K562 (cell line): Measurements from ENCODE around the gene FOXN3.

Experiments
- MYBL2 ChIP-seq, 2 experiments: fragments of 450-650 bp in 1 of 2; sonication (generic) in 1 of 2; formaldehyde crosslinking in 1 of 2; IDR thresholded peaks; 2 replicates each; pipeline versions ENCODE4 v1.6.1 to v1.8.1; 2017 to 2022; ENCODE audit warnings: borderline replicate concordance in 1 of 2, inconsistent platforms in 1 of 2, low read depth in 1 of 2, mild to moderate bottlenecking in 1 of 2, missing genetic modification reagents in 1 of 2, moderate library complexity in 1 of 2
- PCBP2 ChIP-seq: fragments of 200-400 bp; formaldehyde crosslinking; IDR thresholded peaks from 2 replicates; pipeline ENCODE4 v1.6.1; 2018; ENCODE audit warnings: low read length, low read depth, mild to moderate bottlenecking, moderate library complexity; ENCODE audit not compliant: poor library complexity, severe bottlenecking
- PTRF ChIP-seq: fragments of 450-650 bp; IDR thresholded peaks from 2 replicates; pipeline ENCODE4 v1.6.1; 2016; ENCODE audit warnings: mild to moderate bottlenecking, missing genetic modification characterization, missing compliant biosample characterization
- TEAD4 ChIP-seq, 2 experiments: sonication (generic) in 1 of 2; formaldehyde crosslinking in 1 of 2; IDR thresholded peaks; 2 replicates each; pipeline versions ENCODE4 v1.6.1 to v1.8.0; 2012 to 2022; ENCODE audit warnings: borderline replicate concordance in 1 of 2, inconsistent platforms in 1 of 2, low read length in 1 of 2, mild to moderate bottlenecking in 1 of 2, missing genetic modification reagents in 1 of 2
- YY1 ChIP-seq, 3 experiments: IDR thresholded peaks; 2 replicates each; pipeline ENCODE4 v1.6.1; 2011; ENCODE audit warnings: low read length in 2 of 3, mild to moderate bottlenecking in 2 of 3, moderate library complexity in 2 of 3, borderline replicate concordance in 1 of 3, control low read depth in 1 of 3, low read depth in 1 of 3; ENCODE audit not compliant: insufficient read depth in 3 of 3, insufficient replicate concordance in 2 of 3, control insufficient read depth in 1 of 3, insufficient read length in 1 of 3; ENCODE audit errors: extremely low read depth in 1 of 3
- ZBTB7A ChIP-seq: IDR thresholded peaks from 2 replicates; pipeline ENCODE4 v1.6.1; 2011; ENCODE audit warnings: low read depth, mild to moderate bottlenecking, low read length, moderate library complexity, borderline replicate concordance; ENCODE audit not compliant: control insufficient read depth
- ZNF121 ChIP-seq: sonication (generic); formaldehyde crosslinking; conservative IDR thresholded peaks from 2 replicates; pipeline ENCODE4 v1.8.0; 2022; ENCODE audit warnings: missing genetic modification reagents
- ZNF311 ChIP-seq: fragments of 250-450 bp; sonication (Bioruptor Pico); IDR thresholded peaks from 2 replicates; pipeline ENCODE4 v1.4.0; 2020; ENCODE audit warnings: mild to moderate bottlenecking, moderate library complexity
- TF ChIP-seq, protein P1 (sequence below), 3 experiments: IDR thresholded peaks in 2 of 3; conservative IDR thresholded peaks in 1 of 3; 2 replicates each; pipeline ENCODE4 v1.5.1; 2011 to 2012; ENCODE audit warnings: low read length in 3 of 3, mild to moderate bottlenecking in 3 of 3, control low read depth in 2 of 3, improper control_type of control experiment in 1 of 3, inconsistent platforms in 1 of 3, low read depth in 1 of 3, mixed read lengths in 1 of 3, moderate library complexity in 1 of 3; ENCODE audit not compliant: insufficient read depth in 2 of 3
- TF ChIP-seq, protein P2 (sequence below): fragments of 250-450 bp; sonication (Bioruptor Pico); IDR thresholded peaks from 2 replicates; pipeline ENCODE4 v1.8.0; 2021; ENCODE audit warnings: borderline replicate concordance, mild to moderate bottlenecking, moderate library complexity; ENCODE audit not compliant: poor library complexity, severe bottlenecking

DNA sequence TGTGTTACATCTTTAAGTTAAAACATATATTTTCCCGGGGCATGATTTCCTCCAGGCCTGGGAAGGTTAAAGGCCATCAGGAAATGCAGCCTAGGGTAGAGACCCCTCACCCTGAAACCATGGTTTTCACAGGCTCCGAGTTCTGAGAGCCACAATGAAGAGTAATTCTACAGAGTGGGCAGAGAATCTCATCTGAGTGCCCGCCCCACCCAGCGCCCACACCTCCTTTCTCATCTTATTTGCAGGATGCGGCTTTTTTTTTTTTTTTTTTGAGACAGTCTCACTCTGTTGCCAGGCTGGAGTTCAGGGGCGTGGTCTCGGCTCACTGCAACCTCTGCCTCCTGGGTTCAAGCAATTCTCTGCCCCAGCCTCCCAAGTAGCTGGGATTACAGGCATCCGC lies 170.7 kb downstream of the FOXN3 start:
- TF ChIP-seq MYBL2 (IDR thresholded peaks at IDR 0.05; ENCODE audit: low read depth) (no peak), MYBL2 (CRISPR knock-in tag; IDR thresholded peaks at IDR 0.05; ENCODE audit: borderline replicate concordance) (no peak), PCBP2 (no peak), ZNF311 (CRISPR knock-in tag) (no peak), ZNF121 (CRISPR knock-in tag) (no peak), YY1 (IDR thresholded peaks at IDR 0.05; ENCODE audit: borderline replicate concordance in 1 of 3, control insufficient read depth in 1 of 3, extremely low read depth in 1 of 3, insufficient read depth in 3 of 3, insufficient read length in 1 of 3, insufficient replicate concordance in 2 of 3, low read depth in 1 of 3, low read length in 2 of 3) (no peak), ZBTB7A (no peak), PTRF (no peak), TEAD4 (IDR thresholded peaks at IDR 0.05; ENCODE audit: low read length) (no peak), TEAD4 (CRISPR knock-in tag; IDR thresholded peaks at IDR 0.05; ENCODE audit: borderline replicate concordance) (no peak)
- TF ChIP-seq, protein P1, sequence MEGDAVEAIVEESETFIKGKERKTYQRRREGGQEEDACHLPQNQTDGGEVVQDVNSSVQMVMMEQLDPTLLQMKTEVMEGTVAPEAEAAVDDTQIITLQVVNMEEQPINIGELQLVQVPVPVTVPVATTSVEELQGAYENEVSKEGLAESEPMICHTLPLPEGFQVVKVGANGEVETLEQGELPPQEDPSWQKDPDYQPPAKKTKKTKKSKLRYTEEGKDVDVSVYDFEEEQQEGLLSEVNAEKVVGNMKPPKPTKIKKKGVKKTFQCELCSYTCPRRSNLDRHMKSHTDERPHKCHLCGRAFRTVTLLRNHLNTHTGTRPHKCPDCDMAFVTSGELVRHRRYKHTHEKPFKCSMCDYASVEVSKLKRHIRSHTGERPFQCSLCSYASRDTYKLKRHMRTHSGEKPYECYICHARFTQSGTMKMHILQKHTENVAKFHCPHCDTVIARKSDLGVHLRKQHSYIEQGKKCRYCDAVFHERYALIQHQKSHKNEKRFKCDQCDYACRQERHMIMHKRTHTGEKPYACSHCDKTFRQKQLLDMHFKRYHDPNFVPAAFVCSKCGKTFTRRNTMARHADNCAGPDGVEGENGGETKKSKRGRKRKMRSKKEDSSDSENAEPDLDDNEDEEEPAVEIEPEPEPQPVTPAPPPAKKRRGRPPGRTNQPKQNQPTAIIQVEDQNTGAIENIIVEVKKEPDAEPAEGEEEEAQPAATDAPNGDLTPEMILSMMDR (IDR thresholded peaks at IDR 0.05 in 2 of 3, conservative IDR thresholded peaks at IDR 0.05 in 1 of 3; ENCODE audit: insufficient read depth in 2 of 3, low read depth in 1 of 3, low read length in 3 of 3), result no peak
- TF ChIP-seq, protein P2, sequence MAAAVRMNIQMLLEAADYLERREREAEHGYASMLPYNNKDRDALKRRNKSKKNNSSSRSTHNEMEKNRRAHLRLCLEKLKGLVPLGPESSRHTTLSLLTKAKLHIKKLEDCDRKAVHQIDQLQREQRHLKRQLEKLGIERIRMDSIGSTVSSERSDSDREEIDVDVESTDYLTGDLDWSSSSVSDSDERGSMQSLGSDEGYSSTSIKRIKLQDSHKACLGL (CRISPR knock-in tag), result no peak
